SK-N-SH treated with all-trans-retinoic acid at 6 μM for 48 hours (cell line): ENCODE results near the gene KAT6B.

Source experiments
- CREB5 ChIP-seq: fragments of 250-450 bp; sonication (Bioruptor Pico); IDR thresholded peaks from 2 replicates; pipeline ENCODE4 v1.5.1; 2020; ENCODE audit warnings: low read depth, mild to moderate bottlenecking, moderate library complexity
- ESRRG ChIP-seq: fragments of 250-450 bp; sonication (Bioruptor Pico); IDR thresholded peaks from 2 replicates; pipeline ENCODE4 v1.6.1; 2021; ENCODE audit warnings: mild to moderate bottlenecking
- GLIS3 ChIP-seq: fragments of 250-450 bp; sonication (Bioruptor Pico); IDR thresholded peaks from 2 replicates; pipeline ENCODE4 v1.5.0; 2020; ENCODE audit warnings: mild to moderate bottlenecking, moderate library complexity
- PATZ1 ChIP-seq: fragments of 250-450 bp; sonication (Bioruptor Pico); IDR thresholded peaks from 2 replicates; pipeline ENCODE4 v1.8.0; 2020; ENCODE audit warnings: mild to moderate bottlenecking, moderate library complexity, borderline replicate concordance
- RARB ChIP-seq: fragments of 250-450 bp; sonication (Bioruptor Pico); IDR thresholded peaks from 2 replicates; pipeline ENCODE4 v1.8.0; 2021; ENCODE audit warnings: mild to moderate bottlenecking, moderate library complexity
- ZC3H10 ChIP-seq: fragments of 250-450 bp; sonication (Bioruptor Pico); IDR thresholded peaks from 2 replicates; pipeline ENCODE4 v1.5.1; 2021; ENCODE audit warnings: mild to moderate bottlenecking, moderate library complexity
- ZFP30 ChIP-seq: fragments of 450-650 bp; formaldehyde crosslinking; IDR thresholded peaks from 2 replicates; pipeline ENCODE4 v1.5.0; 2022; ENCODE audit warnings: mild to moderate bottlenecking, moderate library complexity

GRCh38 chr10:75018251-75018650 is 191.9 kb downstream of the KAT6B start:
- no peak for TF ChIP-seq CREB5 (CRISPR knock-in tag)
- no peak for TF ChIP-seq RARB (CRISPR knock-in tag)
- no peak for TF ChIP-seq ESRRG (CRISPR knock-in tag)
- no peak for TF ChIP-seq GLIS3 (CRISPR knock-in tag)
- TF ChIP-seq ZC3H10: no peak
- no peak for TF ChIP-seq ZFP30
- TF ChIP-seq PATZ1 (CRISPR knock-in tag): no peak
